Hepatocyte (in vitro differentiated cells): Measurements from ENCODE around the gene GNS.

Experiments used
- EZH2 ChIP-seq: fragments of 200-600 bp; sonication (generic); IDR thresholded peaks from 2 replicates; pipeline ENCODE4 v1.6.1; 2016; ENCODE audit warnings: antibody characterized with exemption, mild to moderate bottlenecking, borderline replicate concordance
- EZH2phosphoT487 ChIP-seq: fragments of 200-600 bp; sonication (generic); IDR thresholded peaks from one replicate; pipeline ENCODE4 v1.6.1; 2018; ENCODE audit warnings: antibody characterized with exemption, mild to moderate bottlenecking, low read depth, moderate library complexity; ENCODE audit not compliant: unreplicated experiment, severe bottlenecking
- TF ChIP-seq, protein P1 (sequence below): fragments of 200-600 bp; sonication (generic); IDR thresholded peaks from 2 replicates; pipeline ENCODE4 v1.5.1; 2016; ENCODE audit warnings: antibody characterized with exemption, mild to moderate bottlenecking; ENCODE audit not compliant: poor library complexity

- TF ChIP-seq, protein P1, sequence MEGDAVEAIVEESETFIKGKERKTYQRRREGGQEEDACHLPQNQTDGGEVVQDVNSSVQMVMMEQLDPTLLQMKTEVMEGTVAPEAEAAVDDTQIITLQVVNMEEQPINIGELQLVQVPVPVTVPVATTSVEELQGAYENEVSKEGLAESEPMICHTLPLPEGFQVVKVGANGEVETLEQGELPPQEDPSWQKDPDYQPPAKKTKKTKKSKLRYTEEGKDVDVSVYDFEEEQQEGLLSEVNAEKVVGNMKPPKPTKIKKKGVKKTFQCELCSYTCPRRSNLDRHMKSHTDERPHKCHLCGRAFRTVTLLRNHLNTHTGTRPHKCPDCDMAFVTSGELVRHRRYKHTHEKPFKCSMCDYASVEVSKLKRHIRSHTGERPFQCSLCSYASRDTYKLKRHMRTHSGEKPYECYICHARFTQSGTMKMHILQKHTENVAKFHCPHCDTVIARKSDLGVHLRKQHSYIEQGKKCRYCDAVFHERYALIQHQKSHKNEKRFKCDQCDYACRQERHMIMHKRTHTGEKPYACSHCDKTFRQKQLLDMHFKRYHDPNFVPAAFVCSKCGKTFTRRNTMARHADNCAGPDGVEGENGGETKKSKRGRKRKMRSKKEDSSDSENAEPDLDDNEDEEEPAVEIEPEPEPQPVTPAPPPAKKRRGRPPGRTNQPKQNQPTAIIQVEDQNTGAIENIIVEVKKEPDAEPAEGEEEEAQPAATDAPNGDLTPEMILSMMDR, result no peak
- TF ChIP-seq EZH2phosphoT487 (no peak), EZH2 (no peak)
These were observed 47.0 kb upstream of the GNS start for GRCh38 chr12:64806173-64806572.
